ENCODE data around the gene ANKFY1. TPM values are rescaled to one million over a fixed set of nuclear protein-coding genes. Genes with fewer than 3 reads are reported as not detected.

The ANKFY1 gene, protein sequence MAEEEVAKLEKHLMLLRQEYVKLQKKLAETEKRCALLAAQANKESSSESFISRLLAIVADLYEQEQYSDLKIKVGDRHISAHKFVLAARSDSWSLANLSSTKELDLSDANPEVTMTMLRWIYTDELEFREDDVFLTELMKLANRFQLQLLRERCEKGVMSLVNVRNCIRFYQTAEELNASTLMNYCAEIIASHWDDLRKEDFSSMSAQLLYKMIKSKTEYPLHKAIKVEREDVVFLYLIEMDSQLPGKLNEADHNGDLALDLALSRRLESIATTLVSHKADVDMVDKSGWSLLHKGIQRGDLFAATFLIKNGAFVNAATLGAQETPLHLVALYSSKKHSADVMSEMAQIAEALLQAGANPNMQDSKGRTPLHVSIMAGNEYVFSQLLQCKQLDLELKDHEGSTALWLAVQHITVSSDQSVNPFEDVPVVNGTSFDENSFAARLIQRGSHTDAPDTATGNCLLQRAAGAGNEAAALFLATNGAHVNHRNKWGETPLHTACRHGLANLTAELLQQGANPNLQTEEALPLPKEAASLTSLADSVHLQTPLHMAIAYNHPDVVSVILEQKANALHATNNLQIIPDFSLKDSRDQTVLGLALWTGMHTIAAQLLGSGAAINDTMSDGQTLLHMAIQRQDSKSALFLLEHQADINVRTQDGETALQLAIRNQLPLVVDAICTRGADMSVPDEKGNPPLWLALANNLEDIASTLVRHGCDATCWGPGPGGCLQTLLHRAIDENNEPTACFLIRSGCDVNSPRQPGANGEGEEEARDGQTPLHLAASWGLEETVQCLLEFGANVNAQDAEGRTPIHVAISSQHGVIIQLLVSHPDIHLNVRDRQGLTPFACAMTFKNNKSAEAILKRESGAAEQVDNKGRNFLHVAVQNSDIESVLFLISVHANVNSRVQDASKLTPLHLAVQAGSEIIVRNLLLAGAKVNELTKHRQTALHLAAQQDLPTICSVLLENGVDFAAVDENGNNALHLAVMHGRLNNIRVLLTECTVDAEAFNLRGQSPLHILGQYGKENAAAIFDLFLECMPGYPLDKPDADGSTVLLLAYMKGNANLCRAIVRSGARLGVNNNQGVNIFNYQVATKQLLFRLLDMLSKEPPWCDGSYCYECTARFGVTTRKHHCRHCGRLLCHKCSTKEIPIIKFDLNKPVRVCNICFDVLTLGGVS
- total RNA-seq = 10 to 100 TPM; 36.3 to 44.2 (median 42.1) TPM

DNA sequence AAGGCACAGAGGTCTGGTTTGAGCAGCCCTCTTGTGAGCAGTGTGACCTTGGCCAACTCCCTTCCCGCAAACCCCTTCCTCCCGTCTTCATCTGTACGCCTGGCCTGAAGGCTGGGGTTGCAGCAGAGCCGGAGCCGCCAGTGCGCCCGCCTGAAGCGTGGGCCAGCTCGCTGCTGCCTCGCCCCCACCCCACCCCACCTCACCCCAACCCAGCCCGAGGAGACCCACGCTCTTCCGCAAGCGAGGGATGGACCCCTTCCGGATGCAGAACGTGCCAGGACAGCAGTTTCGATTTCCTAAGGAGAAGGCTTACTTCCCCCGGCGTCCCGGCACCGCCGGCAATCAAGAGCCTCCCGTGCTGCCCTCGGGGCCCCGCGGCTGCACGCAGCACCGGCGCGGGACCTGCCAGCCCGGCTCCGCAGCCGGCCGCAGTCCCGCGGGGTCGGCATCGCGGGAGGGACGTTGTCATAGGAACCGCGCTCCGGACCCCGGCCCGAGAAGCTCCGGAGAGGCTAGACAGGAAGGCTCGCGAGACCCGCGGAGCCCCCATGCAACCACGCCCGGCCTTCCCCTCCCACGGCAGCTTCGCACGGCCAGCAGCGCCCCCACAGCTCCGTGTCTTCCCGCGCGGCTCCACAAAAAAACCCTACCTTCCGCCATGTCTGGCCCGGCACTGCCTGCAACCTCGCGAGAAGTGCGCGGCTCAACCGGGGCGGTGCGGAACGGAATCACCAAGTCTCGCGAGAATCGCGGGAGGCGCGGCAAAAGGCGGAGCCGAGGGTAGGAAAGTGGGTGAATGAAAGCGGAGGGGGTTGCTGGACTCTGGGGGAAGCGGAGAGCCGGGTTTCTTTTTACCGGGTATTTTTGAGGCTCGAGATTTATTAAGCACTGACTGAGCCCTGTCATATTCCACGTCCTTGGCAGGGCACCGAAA is at the start of gene ANKFY1:
Gene ANKFY1 (minus strand): TSS at position 698 of the 934 bp plus-strand sequence. CDS start 38 bp downstream, at position 660.
- intact Hi-C loops (cut with DNase I; ENCODE audit: low total_unique reads) = no loop called here
- no peaks in the 10 kb centered on the region for H3K36me3 ChIP-seq
- peak; percentile 91 to 96 for DNase-seq (ENCODE audit: low spot score in 2 of 2)
- H3K4me1 ChIP-seq = peaks cover 6 to 11% of the 10 kb centered on the region in 2 donors
- H3K9me3 ChIP-seq = peaks cover 0 to 7% of the 10 kb centered on the region in 2 donors
- peak within 1 kb of the TSS; percentile 87 to 100 (median 98) for H3K4me3 ChIP-seq
- H3K27ac ChIP-seq = peak within 1 kb of the TSS; percentile 83 to 93
- TF ChIP-seq POLR2A (IDR thresholded peaks at IDR 0.05) = peak; percentile 44
- TF ChIP-seq, protein P1, sequence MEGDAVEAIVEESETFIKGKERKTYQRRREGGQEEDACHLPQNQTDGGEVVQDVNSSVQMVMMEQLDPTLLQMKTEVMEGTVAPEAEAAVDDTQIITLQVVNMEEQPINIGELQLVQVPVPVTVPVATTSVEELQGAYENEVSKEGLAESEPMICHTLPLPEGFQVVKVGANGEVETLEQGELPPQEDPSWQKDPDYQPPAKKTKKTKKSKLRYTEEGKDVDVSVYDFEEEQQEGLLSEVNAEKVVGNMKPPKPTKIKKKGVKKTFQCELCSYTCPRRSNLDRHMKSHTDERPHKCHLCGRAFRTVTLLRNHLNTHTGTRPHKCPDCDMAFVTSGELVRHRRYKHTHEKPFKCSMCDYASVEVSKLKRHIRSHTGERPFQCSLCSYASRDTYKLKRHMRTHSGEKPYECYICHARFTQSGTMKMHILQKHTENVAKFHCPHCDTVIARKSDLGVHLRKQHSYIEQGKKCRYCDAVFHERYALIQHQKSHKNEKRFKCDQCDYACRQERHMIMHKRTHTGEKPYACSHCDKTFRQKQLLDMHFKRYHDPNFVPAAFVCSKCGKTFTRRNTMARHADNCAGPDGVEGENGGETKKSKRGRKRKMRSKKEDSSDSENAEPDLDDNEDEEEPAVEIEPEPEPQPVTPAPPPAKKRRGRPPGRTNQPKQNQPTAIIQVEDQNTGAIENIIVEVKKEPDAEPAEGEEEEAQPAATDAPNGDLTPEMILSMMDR (IDR thresholded peaks at IDR 0.05) = no peak
- peak; percentile 58 to 80 (median 76) for TF ChIP-seq POLR2AphosphoS5 (IDR thresholded peaks at IDR 0.05)
- no peaks in the 10 kb centered on the region for H3K27me3 ChIP-seq

DNA sequence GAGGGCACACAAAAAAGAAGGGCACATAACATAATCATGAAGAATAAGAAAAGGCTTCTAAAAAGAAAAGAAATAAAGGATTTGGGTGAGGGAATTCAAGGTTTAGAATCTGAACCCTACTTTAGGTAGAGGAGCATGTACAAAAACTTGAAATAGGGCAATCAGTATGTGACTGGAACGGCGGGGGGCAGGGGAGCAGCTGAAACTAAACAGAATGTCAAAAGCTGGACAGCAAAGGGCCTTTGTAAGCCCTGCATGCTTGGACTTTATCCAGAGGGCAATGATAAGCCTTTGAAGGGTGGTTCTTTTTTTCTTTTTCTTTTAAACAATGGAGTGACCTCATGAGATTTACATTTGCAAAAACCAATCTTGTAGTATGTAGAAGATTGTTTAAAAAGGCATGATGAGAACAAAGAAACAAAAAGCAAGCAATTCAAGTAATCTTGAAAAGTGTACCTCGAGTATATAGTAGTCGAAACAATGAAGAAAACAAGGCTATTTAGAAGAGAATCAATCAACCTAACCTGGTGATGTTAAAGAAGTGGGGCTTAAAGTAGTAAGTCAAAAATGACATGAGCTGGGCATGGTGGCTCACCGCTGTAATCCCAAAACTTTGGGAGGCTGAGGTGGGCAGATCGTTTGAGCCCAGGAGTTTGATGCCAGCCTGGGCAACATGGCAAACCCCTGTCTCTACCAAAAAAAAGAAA is 46.7 kb upstream of the ANKFY1 start:
- TF ChIP-seq POLR2AphosphoS5 (IDR thresholded peaks at IDR 0.05) (no peak), POLR2A (IDR thresholded peaks at IDR 0.05) (no peak)
- Histone ChIP-seq H3K9me3 (no peaks in the 10 kb centered on the region), H3K36me3 (no peaks in the 10 kb centered on the region), H3K27ac (no peak overlapping the region), H3K4me1 (peaks cover 3 to 5% of the 10 kb centered on the region in 2 donors), H3K27me3 (no peaks in the 10 kb centered on the region), H3K4me3 (no peak overlapping the region)
- intact Hi-C loops (cut with DNase I; ENCODE audit: low total_unique reads) = no loop called here
- DNase-seq (ENCODE audit: low spot score in 2 of 2) = no peak

DNA sequence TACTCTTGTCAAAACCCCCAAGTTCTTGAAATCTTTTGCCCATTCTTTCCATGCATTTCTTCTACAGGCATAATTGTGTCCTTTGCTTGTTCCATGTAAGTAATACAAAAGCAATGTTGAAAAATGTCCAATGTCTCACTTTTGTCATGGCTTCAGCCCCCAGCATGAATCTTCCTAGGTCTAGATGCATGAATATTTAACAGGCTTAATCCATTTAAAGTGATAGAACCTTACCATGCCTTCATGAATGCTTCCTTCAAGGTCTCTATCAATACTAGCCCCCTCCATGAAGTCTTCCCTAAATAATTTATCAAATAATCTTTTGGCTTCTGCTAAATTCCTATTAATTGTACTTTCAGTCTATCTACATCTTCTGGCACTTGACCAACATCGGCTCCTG is 46.1 kb upstream of the ANKFY1 start:
- H3K4me1 ChIP-seq = peaks cover 3 to 5% of the 10 kb centered on the region in 2 donors
- no peak for TF ChIP-seq POLR2AphosphoS5 (IDR thresholded peaks at IDR 0.05)
- no peaks in the 10 kb centered on the region for H3K9me3 ChIP-seq
- H3K27ac ChIP-seq = no peak overlapping the region
- no peak overlapping the region for H3K4me3 ChIP-seq
- DNase-seq (ENCODE audit: low spot score in 2 of 2) = no peak
- H3K27me3 ChIP-seq = no peaks in the 10 kb centered on the region
- H3K36me3 ChIP-seq = no peaks in the 10 kb centered on the region
- intact Hi-C loops (cut with DNase I; ENCODE audit: low total_unique reads) = no loop called here

DNA sequence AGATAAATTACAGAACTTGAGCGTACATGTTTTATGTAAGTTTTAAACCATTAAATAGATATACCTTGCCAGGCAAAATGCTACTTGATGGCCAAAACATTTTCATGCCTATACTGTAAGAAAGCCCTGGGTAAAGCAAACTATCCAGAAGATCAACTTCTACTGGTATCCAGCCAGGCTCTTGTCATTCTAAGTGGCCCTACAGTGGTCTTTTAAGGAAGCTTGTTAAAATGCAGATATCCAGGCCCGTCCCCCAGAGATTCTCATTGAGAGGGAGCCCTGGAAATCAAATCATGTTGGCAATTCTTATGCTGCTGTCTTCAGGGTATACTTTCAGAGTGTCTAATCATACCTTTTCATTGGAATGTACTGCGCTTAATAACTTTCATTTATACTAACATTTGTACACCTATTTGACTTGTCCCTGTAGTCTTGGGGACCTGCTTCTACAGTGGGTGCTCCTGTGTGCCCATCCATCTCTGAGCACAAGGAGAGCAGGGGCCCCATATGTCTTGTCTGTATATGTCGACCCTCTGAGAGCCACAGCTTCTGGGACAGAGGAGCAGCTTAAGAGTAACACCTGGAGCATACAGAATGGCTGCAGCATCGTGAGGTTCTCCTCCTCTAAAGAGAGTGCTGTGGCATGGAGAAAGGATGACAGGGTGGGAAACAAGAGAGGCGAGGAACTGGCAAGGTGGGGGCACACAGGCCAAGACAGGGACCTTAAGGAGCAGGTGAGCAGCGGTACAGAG is 43.6 kb upstream of the ANKFY1 start:
- no peak overlapping the region for H3K4me3 ChIP-seq
- no peaks in the 10 kb centered on the region for H3K27me3 ChIP-seq
- no peak for DNase-seq (ENCODE audit: low spot score in 2 of 2)
- TF ChIP-seq POLR2A (IDR thresholded peaks at IDR 0.05) (no peak), POLR2AphosphoS5 (IDR thresholded peaks at IDR 0.05) (no peak)
- TF ChIP-seq, protein P1 (IDR thresholded peaks at IDR 0.05) = no peak
- intact Hi-C loops (cut with DNase I; ENCODE audit: low total_unique reads) = no loop called here
- peaks cover 3 to 5% of the 10 kb centered on the region in 2 donors for H3K4me1 ChIP-seq
- H3K9me3 ChIP-seq = no peaks in the 10 kb centered on the region
- H3K27ac ChIP-seq = no peak overlapping the region
- H3K36me3 ChIP-seq = no peaks in the 10 kb centered on the region

DNA sequence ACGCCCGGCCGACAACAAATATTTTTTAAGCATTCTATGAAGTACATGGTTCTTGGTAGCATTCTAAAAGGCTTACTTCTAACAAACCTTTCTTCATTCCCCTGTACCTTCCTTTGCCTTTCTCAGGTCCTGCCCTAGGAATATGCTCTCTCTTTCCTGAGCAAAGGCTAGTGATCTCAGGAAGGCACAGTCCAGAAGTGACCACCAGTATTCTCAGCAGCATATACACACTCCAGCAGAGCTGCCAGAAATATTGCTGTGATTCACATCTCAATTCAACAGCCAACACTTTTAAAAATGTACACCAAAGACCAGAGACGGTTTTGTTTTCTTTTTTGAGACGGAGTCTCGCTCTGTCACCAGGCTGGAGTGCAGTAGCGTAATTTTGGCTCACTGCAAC is 41.4 kb upstream of the ANKFY1 start:
- DNase-seq (ENCODE audit: low spot score in 2 of 2) = no peak
- H3K4me1 ChIP-seq = peaks cover 0 to 3% of the 10 kb centered on the region in 2 donors
- intact Hi-C loops (cut with DNase I; ENCODE audit: low total_unique reads) = no loop called here

More for the DNA sequence above, 41.4 kb upstream of the ANKFY1 start:
- no peak for TF ChIP-seq POLR2A (IDR thresholded peaks at IDR 0.05)
- TF ChIP-seq POLR2AphosphoS5 (IDR thresholded peaks at IDR 0.05) = no peak
- TF ChIP-seq, protein P1 (IDR thresholded peaks at IDR 0.05) = no peak
- no peaks in the 10 kb centered on the region for H3K27me3 ChIP-seq
- no peaks in the 10 kb centered on the region for H3K36me3 ChIP-seq
- no peak overlapping the region for H3K4me3 ChIP-seq
- H3K27ac ChIP-seq = no peak overlapping the region
- H3K9me3 ChIP-seq = no peaks in the 10 kb centered on the region
